ENCODE results near the gene LOXHD1. TPM values are rescaled to one million over a fixed set of nuclear protein-coding genes. Genes with fewer than 3 reads are reported as not detected.

LOXHD1 gene
- total RNA-seq, 1 donor from 2014 or later = not detected

DNA sequence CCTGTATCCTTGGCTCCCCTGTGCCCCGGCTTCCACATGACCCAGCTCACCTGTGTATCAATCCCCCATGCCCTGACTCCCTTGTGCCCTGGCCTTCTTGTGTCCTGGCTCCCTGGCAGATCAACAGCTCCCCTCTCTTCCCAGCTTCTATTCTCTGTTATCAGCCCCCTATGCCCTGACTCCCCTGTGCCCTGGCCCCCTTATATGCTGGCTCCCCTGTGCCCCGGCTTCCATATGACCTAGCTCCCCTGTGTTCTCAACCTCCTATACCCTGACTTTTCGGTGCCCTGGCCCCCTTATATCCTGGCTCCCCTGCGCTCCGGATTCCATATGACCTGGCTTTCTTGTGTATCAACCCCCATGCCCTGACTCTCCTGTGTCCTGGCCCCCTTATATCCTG is 209.2 kb downstream of the LOXHD1 start:
- Mint-ChIP-seq H3K4me1 (ENCODE audit: low read depth, unreplicated experiment) (no peaks in the 10 kb centered on the region), H3K27me3 (ENCODE audit: unreplicated experiment) (peaks cover 2% of the 10 kb centered on the region), H3K27ac (ENCODE audit: unreplicated experiment) (no peak overlapping the region), H3K36me3 (ENCODE audit: unreplicated experiment) (peaks cover 42% of the 10 kb centered on the region), H3K9me3 (ENCODE audit: unreplicated experiment) (peaks cover 4% of the 10 kb centered on the region), H3K4me3 (ENCODE audit: unreplicated experiment) (no peak overlapping the region)
- TF ChIP-seq, protein P1, sequence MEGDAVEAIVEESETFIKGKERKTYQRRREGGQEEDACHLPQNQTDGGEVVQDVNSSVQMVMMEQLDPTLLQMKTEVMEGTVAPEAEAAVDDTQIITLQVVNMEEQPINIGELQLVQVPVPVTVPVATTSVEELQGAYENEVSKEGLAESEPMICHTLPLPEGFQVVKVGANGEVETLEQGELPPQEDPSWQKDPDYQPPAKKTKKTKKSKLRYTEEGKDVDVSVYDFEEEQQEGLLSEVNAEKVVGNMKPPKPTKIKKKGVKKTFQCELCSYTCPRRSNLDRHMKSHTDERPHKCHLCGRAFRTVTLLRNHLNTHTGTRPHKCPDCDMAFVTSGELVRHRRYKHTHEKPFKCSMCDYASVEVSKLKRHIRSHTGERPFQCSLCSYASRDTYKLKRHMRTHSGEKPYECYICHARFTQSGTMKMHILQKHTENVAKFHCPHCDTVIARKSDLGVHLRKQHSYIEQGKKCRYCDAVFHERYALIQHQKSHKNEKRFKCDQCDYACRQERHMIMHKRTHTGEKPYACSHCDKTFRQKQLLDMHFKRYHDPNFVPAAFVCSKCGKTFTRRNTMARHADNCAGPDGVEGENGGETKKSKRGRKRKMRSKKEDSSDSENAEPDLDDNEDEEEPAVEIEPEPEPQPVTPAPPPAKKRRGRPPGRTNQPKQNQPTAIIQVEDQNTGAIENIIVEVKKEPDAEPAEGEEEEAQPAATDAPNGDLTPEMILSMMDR (IDR thresholded peaks at IDR 0.05; ENCODE audit: partially characterized antibody, unreplicated experiment) = no peak
- no peak for DNase-seq

DNA sequence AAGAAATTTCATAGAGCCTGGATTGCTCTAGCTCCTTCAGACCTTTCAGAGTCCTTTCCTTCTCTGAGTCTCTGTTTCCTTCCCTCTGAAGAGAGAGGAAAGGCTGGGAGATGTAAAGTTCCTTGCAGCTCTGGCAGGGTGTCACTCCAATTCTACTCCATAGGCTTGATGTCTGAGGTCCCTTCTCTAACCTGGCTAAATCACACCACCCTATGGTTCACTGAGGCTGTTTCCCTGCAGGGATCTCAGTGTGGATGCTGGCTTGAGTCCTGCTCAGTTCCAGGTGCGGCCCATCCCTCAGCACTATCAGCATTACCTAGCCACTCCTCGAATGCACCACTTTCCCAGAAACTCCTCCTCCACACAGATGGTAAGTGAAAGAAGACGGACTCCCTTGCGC is 209.7 kb downstream of the LOXHD1 start:
- peaks cover 40% of the 10 kb centered on the region for H3K36me3 Mint-ChIP-seq (ENCODE audit: unreplicated experiment)

DNA sequence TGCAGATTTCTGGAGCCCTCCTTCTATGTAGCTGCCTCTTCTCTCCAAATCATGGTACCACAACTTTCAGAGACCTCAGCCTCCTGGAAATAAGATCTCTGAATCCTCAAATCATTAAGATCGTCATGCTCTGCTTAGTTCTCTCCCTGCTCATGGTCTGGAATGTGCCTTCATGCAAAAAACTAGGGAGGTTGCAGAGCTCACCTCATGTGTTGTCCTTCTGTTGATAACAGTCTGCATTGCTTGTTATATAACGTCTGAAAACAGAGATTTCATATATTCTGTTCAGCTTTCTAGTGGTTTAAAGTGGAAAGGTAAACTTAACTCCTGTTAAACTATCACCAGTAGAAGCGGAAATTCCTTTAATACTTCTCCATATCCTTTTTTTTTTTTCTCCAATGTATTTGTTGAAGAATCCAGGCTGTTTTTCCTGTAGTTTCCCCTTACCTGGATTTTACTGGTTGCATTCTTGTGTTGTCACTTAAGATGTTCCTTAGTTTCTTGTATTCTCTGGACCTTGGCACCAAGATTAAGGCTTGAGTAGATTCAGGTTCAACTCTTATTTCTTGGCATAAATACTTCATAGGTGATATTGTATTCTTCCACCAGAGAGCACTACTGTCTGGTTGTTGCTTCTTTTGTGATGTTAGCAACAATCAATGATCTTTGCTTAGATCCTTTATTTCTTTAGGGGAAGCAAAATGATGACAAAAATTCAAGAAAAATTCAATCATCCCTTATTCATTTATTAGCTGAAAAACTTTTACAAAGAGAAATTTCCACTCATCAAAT is 211.3 kb downstream of the LOXHD1 start:
- Mint-ChIP-seq H3K9me3 (ENCODE audit: unreplicated experiment) (peaks cover 4% of the 10 kb centered on the region), H3K36me3 (ENCODE audit: unreplicated experiment) (peaks cover 27% of the 10 kb centered on the region), H3K27ac (ENCODE audit: unreplicated experiment) (no peak overlapping the region), H3K4me1 (ENCODE audit: low read depth, unreplicated experiment) (no peaks in the 10 kb centered on the region), H3K4me3 (ENCODE audit: unreplicated experiment) (no peak overlapping the region), H3K27me3 (ENCODE audit: unreplicated experiment) (peaks cover 2% of the 10 kb centered on the region)
- TF ChIP-seq, protein P1 (IDR thresholded peaks at IDR 0.05; ENCODE audit: partially characterized antibody, unreplicated experiment) = no peak
- DNase-seq = no peak

More for the DNA sequence above, 209.7 kb downstream of the LOXHD1 start:
- H3K9me3 Mint-ChIP-seq (ENCODE audit: unreplicated experiment) = peaks cover 4% of the 10 kb centered on the region
- peaks cover 2% of the 10 kb centered on the region for H3K27me3 Mint-ChIP-seq (ENCODE audit: unreplicated experiment)
- H3K27ac Mint-ChIP-seq (ENCODE audit: unreplicated experiment) = no peak overlapping the region
- DNase-seq = no peak
- H3K4me3 Mint-ChIP-seq (ENCODE audit: unreplicated experiment) = no peak overlapping the region
- no peaks in the 10 kb centered on the region for H3K4me1 Mint-ChIP-seq (ENCODE audit: low read depth, unreplicated experiment)
- TF ChIP-seq, protein P1 (IDR thresholded peaks at IDR 0.05; ENCODE audit: partially characterized antibody, unreplicated experiment) = no peak

DNA sequence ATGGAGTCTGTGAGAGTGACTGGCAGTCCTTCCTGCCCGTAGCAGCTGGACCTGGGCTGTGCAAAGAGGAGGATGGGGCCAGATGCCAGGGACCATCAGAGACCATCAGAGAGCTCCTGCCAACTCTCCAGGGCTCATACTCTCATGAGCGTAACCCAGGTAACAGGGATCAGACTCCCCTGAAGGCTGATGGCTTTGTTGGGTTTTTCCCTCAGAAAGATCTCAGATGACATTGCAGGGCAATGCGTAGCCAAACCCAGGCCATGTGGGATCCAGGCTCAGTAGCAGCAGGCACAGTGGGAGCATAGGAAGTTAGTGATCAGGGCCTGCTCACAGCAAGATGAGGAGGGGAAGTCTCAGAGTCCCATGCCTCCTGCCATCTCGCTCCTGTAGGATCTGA is 218.0 kb downstream of the LOXHD1 start:
- peaks cover 9% of the 10 kb centered on the region for H3K4me1 Mint-ChIP-seq (ENCODE audit: low read depth, unreplicated experiment)
- peaks cover 3% of the 10 kb centered on the region for H3K27me3 Mint-ChIP-seq (ENCODE audit: unreplicated experiment)
- TF ChIP-seq, protein P1 (IDR thresholded peaks at IDR 0.05; ENCODE audit: partially characterized antibody, unreplicated experiment) = no peak
- no peak for DNase-seq
- H3K9me3 Mint-ChIP-seq (ENCODE audit: unreplicated experiment) = peaks cover 2% of the 10 kb centered on the region
- H3K4me3 Mint-ChIP-seq (ENCODE audit: unreplicated experiment) = no peak overlapping the region
- no peak overlapping the region for H3K27ac Mint-ChIP-seq (ENCODE audit: unreplicated experiment)
- peaks cover 6% of the 10 kb centered on the region for H3K36me3 Mint-ChIP-seq (ENCODE audit: unreplicated experiment)

DNA sequence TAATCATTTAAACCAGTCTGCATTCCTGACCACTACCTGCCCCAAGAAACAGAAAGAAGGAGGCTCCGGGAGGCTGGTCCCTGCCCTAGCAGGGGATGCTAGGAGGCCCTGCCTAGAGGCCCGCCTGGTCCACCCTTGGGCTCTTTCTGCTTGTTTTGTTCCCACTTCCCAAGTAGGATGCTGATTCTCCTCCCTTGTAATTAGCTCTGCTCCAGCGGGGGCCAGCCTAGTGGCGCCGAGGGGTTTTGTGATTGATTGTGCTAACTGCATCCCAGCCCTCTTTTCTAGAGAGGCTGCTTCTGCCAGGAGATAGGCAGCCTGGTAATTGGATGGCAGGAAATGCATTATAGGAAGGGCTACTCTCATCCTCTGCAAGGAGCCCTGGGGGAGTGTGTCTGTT is 220.0 kb downstream of the LOXHD1 start:
- Mint-ChIP-seq H3K4me1 (ENCODE audit: low read depth, unreplicated experiment) (peaks cover 9% of the 10 kb centered on the region), H3K27ac (ENCODE audit: unreplicated experiment) (no peak overlapping the region), H3K36me3 (ENCODE audit: unreplicated experiment) (peaks cover 6% of the 10 kb centered on the region), H3K4me3 (ENCODE audit: unreplicated experiment) (no peak overlapping the region), H3K9me3 (ENCODE audit: unreplicated experiment) (peaks cover 2% of the 10 kb centered on the region), H3K27me3 (ENCODE audit: unreplicated experiment) (peaks cover 3% of the 10 kb centered on the region)
- TF ChIP-seq, protein P1 (IDR thresholded peaks at IDR 0.05; ENCODE audit: partially characterized antibody, unreplicated experiment) = no peak
- no peak for DNase-seq

Data from glutamatergic neuron (in vitro differentiated cells).